ENCODE results near the gene ERO1B.

ERO1B gene

GRCh38 chr1:236176337-236177336 is 105.1 kb downstream of the ERO1B start:
- DNase-seq = no peak

- DNase-seq = no peak
Measured at GRCh38 chr1:236175642-236176336, 106.0 kb downstream of the ERO1B start.

- no peak for DNase-seq
Measured at GRCh38 chr1:236173174-236173767, 108.5 kb downstream of the ERO1B start.

GRCh38 chr1:236172041-236172579 is 109.6 kb downstream of the ERO1B start:
- DNase-seq = no peak

- DNase-seq = peak; percentile 49
Measured at GRCh38 chr1:236168716-236169429, 112.9 kb downstream of the ERO1B start.

GRCh38 chr1:236167578-236167977 is 114.2 kb downstream of the ERO1B start:
- DNase-seq = peak; percentile 32

GRCh38 chr1:236167154-236167553 is 114.6 kb downstream of the ERO1B start:
- no peak for DNase-seq

- DNase-seq = no peak
Measured at GRCh38 chr1:236166041-236166440, 115.7 kb downstream of the ERO1B start.
